GM12878 (cell line): ENCODE measurements around the gene TMEM61. TPM values are rescaled to one million over a fixed set of nuclear protein-coding genes. Genes with fewer than 3 reads are reported as not detected.

Experiments
- ATAC-seq: fragments of 200-7000 bp; cut with Tn5 transposase; 3 replicates; pipeline ENCODE4 v1.9.1; 2020; ENCODE audit warnings: mild to moderate bottlenecking, moderate library complexity
- BruUV-seq: library from RNA; stranded (reverse); fragments of 400-500 nt; replicated peaks from 2 replicates; lab custom pipeline; 2021; lab: Mats Ljungman, UMichigan
- CTCF ChIA-PET: fragments of 300-600 bp; sonication (Branson Sonifier 250); formaldehyde crosslinking; extraction: SDS; loops from one replicate; lab custom pipeline; 2021; ENCODE audit warnings: inconsistent platforms; lab: Yijun Ruan, JAX
- POLR2A ChIA-PET: fragments of 350-600 bp; formaldehyde crosslinking; extraction: SDS; loops from one replicate; lab custom pipeline; 2021; ENCODE audit warnings: inconsistent platforms; lab: Charles Lee
- RAD21 ChIA-PET: fragments of 300-600 bp; sonication (Branson Sonifier 250); formaldehyde crosslinking; loops from one replicate; lab custom pipeline; 2023; ENCODE audit warnings: antibody characterized with exemption; ENCODE audit not compliant: unreplicated experiment; lab: Charles Lee
- SMC1A ChIA-PET: fragments of 300-600 bp; sonication (Branson Sonifier 250); formaldehyde crosslinking; loops from one replicate; lab custom pipeline; 2023; ENCODE audit not compliant: unreplicated experiment, uncharacterized antibody; lab: Charles Lee
- DNase-seq: peaks from one replicate; pipeline ENCODE4 v3.0.0-alpha.2; 2011; ENCODE audit warnings: low read depth, low spot score
- FAIRE-seq: peaks from 3 replicates; lab custom pipeline; 2011; peaks lifted over from hg19 to GRCh38; lab: Jason Lieb, UNC
- H2AFZ ChIP-seq: 2 replicates; pipeline ENCODE4 v1.6.0; 2011; ENCODE audit warnings: low read depth, low read length, control low read depth; ENCODE audit not compliant: control insufficient read depth
- H3K27ac ChIP-seq: 2 replicates; pipeline ENCODE4 v1.5.1; 2011; ENCODE audit warnings: control low read depth; ENCODE audit not compliant: control insufficient read depth, insufficient read depth
- H3K27me3 ChIP-seq, 2 experiments: replicated peaks in 1 of 2; 2 replicates each; pipeline versions ENCODE4 v1.6.0 to v1.6.1; 2011; ENCODE audit warnings: low read length in 1 of 2; ENCODE audit not compliant: control insufficient read depth in 2 of 2, insufficient read depth in 2 of 2
- H3K36me3 ChIP-seq, 2 experiments: 2 replicates each; pipeline ENCODE4 v1.5.1; 2011; ENCODE audit warnings: low read length in 1 of 2; ENCODE audit not compliant: control insufficient read depth in 2 of 2, insufficient read depth in 2 of 2
- H3K4me1 ChIP-seq: 2 replicates; pipeline ENCODE4 v1.6.1; 2011; ENCODE audit warnings: mild to moderate bottlenecking, low read length, moderate library complexity, mixed read lengths; ENCODE audit not compliant: control insufficient read depth, insufficient read depth
- H3K4me2 ChIP-seq: 2 replicates; pipeline ENCODE4 v1.6.0; 2011; ENCODE audit warnings: control low read depth; ENCODE audit not compliant: control insufficient read depth, insufficient read depth
- H3K4me3 ChIP-seq: fragments of 200-600 bp; sonication (generic); 2 replicates; pipeline ENCODE4 v1.5.1; 2016
- H3K79me2 ChIP-seq: 2 replicates; pipeline ENCODE4 v1.6.0; 2011; ENCODE audit warnings: low read length; ENCODE audit not compliant: control insufficient read depth, insufficient read depth
- H3K9ac ChIP-seq: 2 replicates; pipeline ENCODE4 v1.8.0; 2011; ENCODE audit warnings: low read length, control low read depth, mixed read lengths; ENCODE audit not compliant: control insufficient read depth, insufficient read depth
- H3K9me3 ChIP-seq: replicated peaks from 3 replicates; pipeline ENCODE4 v1.5.1; 2011; ENCODE audit warnings: mild to moderate bottlenecking, low read length; ENCODE audit not compliant: control insufficient read depth, insufficient read depth
- H4K20me1 ChIP-seq: 2 replicates; pipeline ENCODE4 v1.6.0; 2011; ENCODE audit not compliant: control insufficient read depth, insufficient read depth
- CHD2 ChIP-seq: IDR thresholded peaks from 2 replicates; pipeline ENCODE4 v1.6.1; 2011; ENCODE audit warnings: low read depth, low read length, improper control_type of control experiment, borderline replicate concordance
- E4F1 ChIP-seq: fragments of 450-650 bp; IDR thresholded peaks from 2 replicates; pipeline ENCODE4 v1.6.1; 2018; ENCODE audit warnings: borderline replicate concordance, mild to moderate bottlenecking; ENCODE audit not compliant: partially characterized antibody
- ETV6 ChIP-seq, 2 experiments: fragments of 450-650 bp in 1 of 2; IDR thresholded peaks in 1 of 2; conservative IDR thresholded peaks in 1 of 2; 2 replicates each; pipeline ENCODE4 v1.6.1; 2014; ENCODE audit warnings: antibody characterized with exemption in 1 of 2, borderline replicate concordance in 1 of 2, low read depth in 1 of 2, mild to moderate bottlenecking in 1 of 2, moderate library complexity in 1 of 2
- EZH2 ChIP-seq: IDR thresholded peaks from 2 replicates; pipeline ENCODE4 v1.6.1; 2012; ENCODE audit warnings: low read depth, mild to moderate bottlenecking, control low read depth, inconsistent platforms, low read length, borderline replicate concordance; ENCODE audit not compliant: control insufficient read depth
- KLF5 ChIP-seq: fragments of 450-650 bp; IDR thresholded peaks from 2 replicates; pipeline ENCODE4 v1.6.1; 2014; ENCODE audit warnings: mild to moderate bottlenecking; ENCODE audit not compliant: partially characterized antibody
- PBX3 ChIP-seq: IDR thresholded peaks from 2 replicates; pipeline ENCODE4 v1.6.1; 2011; ENCODE audit warnings: mild to moderate bottlenecking, low read depth, low read length, moderate library complexity; ENCODE audit not compliant: insufficient replicate concordance
- RCOR1 ChIP-seq: conservative IDR thresholded peaks from 2 replicates; pipeline ENCODE4 v1.6.1; 2012; ENCODE audit warnings: low read depth, low read length, improper control_type of control experiment
- RFX5 ChIP-seq: IDR thresholded peaks from 2 replicates; pipeline ENCODE4 v1.6.1; 2011; ENCODE audit warnings: low read depth, low read length, improper control_type of control experiment
- SP1 ChIP-seq: IDR thresholded peaks from one replicate; pipeline ENCODE4 v1.6.1; 2011; ENCODE audit warnings: low read depth, low read length
- USF2 ChIP-seq: IDR thresholded peaks from 2 replicates; pipeline ENCODE4 v1.6.1; 2011; ENCODE audit warnings: low read depth, low read length, improper control_type of control experiment, borderline replicate concordance
- WRNIP1 ChIP-seq: IDR thresholded peaks from 2 replicates; pipeline ENCODE4 v1.6.1; 2011; ENCODE audit warnings: low read depth, low read length, improper control_type of control experiment, borderline replicate concordance
- ZNF217 ChIP-seq: fragments of 450-650 bp; IDR thresholded peaks from 2 replicates; pipeline ENCODE4 v1.6.1; 2017; ENCODE audit warnings: antibody characterized with exemption, mild to moderate bottlenecking
- ZSCAN29 ChIP-seq: fragments of 450-650 bp; IDR thresholded peaks from 2 replicates; pipeline ENCODE4 v1.6.1; 2017; ENCODE audit warnings: mild to moderate bottlenecking, moderate library complexity
- WGBS: methylation state at CpG from one replicate; pipeline ENCODE4 v1.1.6; 2016; ENCODE audit warnings: low lambda C conversion rate; ENCODE audit not compliant: insufficient replicate concordance, insufficient coverage; ENCODE audit errors: missing lambda C conversion rate; 5-methylcytosine and 5-hydroxymethylcytosine counted together
- in situ Hi-C: fragments of 300-500 bp; cut with MboI; formaldehyde crosslinking; loops from 9 replicates; pipeline ENCODE4 v1.14.3; 2018; ENCODE audit warnings: mixed read lengths
- intact Hi-C: fragments of 100-400 bp; cut with micrococcal nuclease; formaldehyde crosslinking; loops from one replicate; pipeline ENCODE4 v1.14.2; 2022; ENCODE audit not compliant: unreplicated experiment
- polyA plus RNA-seq, 11 experiments: library from polyadenylated mRNA; depleted of rRNA in 4 of 11; unstranded in 6 of 11; stranded (reverse) in 5 of 11; fragments of >200 nt; fragmentation: Nextera tagmentation in 4 of 11; fragmentation: Illumina TruSeq in 1 of 11; extraction: Ambion mirVana in 4 of 11; extraction: Trizol in 1 of 11; gene quantifications; 1 replicate in 1 of 11; 2 replicates in 10 of 11; pipeline versions ENCODE4 v1.2.1 to v1.2.3, GENCODE V29; 2011 to 2016; ENCODE audit warnings: inconsistent platforms in 2 of 11, missing spikeins in 2 of 11, low read depth in 1 of 11
- total RNA-seq, 4 experiments: library from RNA; depleted of rRNA in 3 of 4; stranded (reverse); fragments of >200 nt in 3 of 4; fragmentation: Illumina TruSeq in 1 of 4; extraction: Trizol in 1 of 4; gene quantifications; 2 replicates each; pipeline versions ENCODE4 v1.2.1 to v1.2.3, GENCODE V29; 2013 to 2021

Gene TMEM61
- total and polyA plus RNA-seq, 10 of the 15 experiments (the other 5 are each of a cell fraction or from before 2014, with no cell fraction given), result not detected

- BruUV-seq, result no TSS peak
- 15% methylated on average over 3 of the region's 3 CpGs for WGBS
- FAIRE-seq (no peak), DNase-seq (no peak)
- no peak overlapping the region for H2AFZ ChIP-seq
- ChIA-PET CTCF (interaction anchor here (1.0 kb wide), 1 partner anchor 94 kb away, joined by 3 read pairs; no protein-coding TSS in a partner anchor), POLR2A (no interaction called here)
- H3K79me2 ChIP-seq, result no peaks in the 10 kb centered on the region
- H3K36me3 ChIP-seq, result no peaks in the 10 kb centered on the region
- in situ Hi-C loops, result no loop called here
- no peak overlapping the region for H3K27ac ChIP-seq
- no peak for TF ChIP-seq ZNF217
- TF ChIP-seq, all 136 proteins: peak for 0
- Histone ChIP-seq H4K20me1 (no peaks in the 10 kb centered on the region; the same call in 1 of the 2 replicates), H3K4me1 (no peaks in the 10 kb centered on the region), H3K4me3 (no peak overlapping the region), H3K9ac (no peak overlapping the region), H3K4me2 (no peak overlapping the region), H3K9me3 (no peaks in the 10 kb centered on the region), H3K27me3 (peaks cover 6 to 13% of the 10 kb centered on the region in 2 experiments)
- intact Hi-C loops, result no loop called here
- SMC1A ChIA-PET, result no interaction called here
- no peak for ATAC-seq
- RAD21 ChIA-PET, result no interaction called here
These were observed 58.1 kb downstream of the TMEM61 start for GRCh38 chr1:55038552-55038838.

GRCh38 chr1:55038974-55039341, 58.5 kb downstream of the TMEM61 start:
- Histone ChIP-seq H3K4me1 (no peaks in the 10 kb centered on the region), H3K4me3 (no peak overlapping the region), H3K4me2 (no peak overlapping the region), H2AFZ (no peak overlapping the region), H3K9me3 (no peaks in the 10 kb centered on the region), H3K27ac (no peak overlapping the region), H4K20me1 (no peaks in the 10 kb centered on the region; the same call in 1 of the 2 replicates), H3K79me2 (no peaks in the 10 kb centered on the region), H3K9ac (no peak overlapping the region), H3K36me3 (no peaks in the 10 kb centered on the region), H3K27me3 (peaks cover 4 to 10% of the 10 kb centered on the region in 2 experiments)
- intact Hi-C loops (no loop called here), in situ Hi-C loops (no loop called here)
- SMC1A ChIA-PET, result no interaction called here
- BruUV-seq, result no TSS peak
- CTCF ChIA-PET, result no interaction called here
- POLR2A ChIA-PET, result no interaction called here
- WGBS, result 27% methylated on average over 9 of the region's 9 CpGs
- RAD21 ChIA-PET, result no interaction called here
- FAIRE-seq (no peak), ATAC-seq (no peak), DNase-seq (no peak)
- no peak for TF ChIP-seq RFX5
- no peak for TF ChIP-seq RCOR1
- no peak for TF ChIP-seq WRNIP1
- no peak for TF ChIP-seq E4F1
- TF ChIP-seq USF2, result no peak
- TF ChIP-seq KLF5, result no peak
- no peak for TF ChIP-seq SP1
- TF ChIP-seq ETV6 (conservative IDR thresholded peaks at IDR 0.05 in 1 of 2, IDR thresholded peaks at IDR 0.05 in 1 of 2; ENCODE audit: borderline replicate concordance in 1 of 2, low read depth in 1 of 2), result no peak
- no peak for TF ChIP-seq CHD2
- TF ChIP-seq EZH2, result no peak
- TF ChIP-seq ZSCAN29, result no peak
- no peak for TF ChIP-seq PBX3
